Loucy (cell line): ENCODE data around the gene MACF1.

Experiments
- H2AFZ ChIP-seq: fragments of 200-600 bp; sonication (generic); 2 replicates; pipeline ENCODE4 v1.6.0; 2016; ENCODE audit warnings: antibody characterized with exemption, mild to moderate bottlenecking, low read length, moderate library complexity
- H3F3A ChIP-seq: fragments of 200-600 bp; 2 replicates; pipeline ENCODE4 v1.6.0; 2016; ENCODE audit warnings: antibody characterized with exemption, low read depth, mild to moderate bottlenecking
- H3K27me3 ChIP-seq: fragments of 200-600 bp; sonication (generic); 2 replicates; pipeline ENCODE4 v1.6.1; 2014; ENCODE audit warnings: low read length, mild to moderate bottlenecking; ENCODE audit not compliant: insufficient read depth, poor library complexity, severe bottlenecking
- H3K36me3 ChIP-seq: fragments of 200-600 bp; sonication (generic); 2 replicates; pipeline ENCODE4 v1.6.1; 2016; ENCODE audit warnings: low read length; ENCODE audit not compliant: insufficient read depth
- H3K4me1 ChIP-seq: fragments of 200-600 bp; sonication (generic); 2 replicates; pipeline ENCODE4 v1.5.1; 2014; ENCODE audit warnings: low read length, mild to moderate bottlenecking; ENCODE audit not compliant: insufficient read depth, poor library complexity, severe bottlenecking
- H3K4me2 ChIP-seq: fragments of 200-600 bp; sonication (generic); 2 replicates; pipeline ENCODE4 v1.6.0; 2014; ENCODE audit warnings: antibody characterized with exemption, low read length, low read depth, mild to moderate bottlenecking; ENCODE audit not compliant: poor library complexity, severe bottlenecking
- H3K4me3 ChIP-seq: fragments of 200-600 bp; sonication (generic); 2 replicates; pipeline ENCODE4 v1.5.1; 2014; ENCODE audit warnings: low read length, mild to moderate bottlenecking, mixed read lengths; ENCODE audit not compliant: poor library complexity, severe bottlenecking
- H3K79me2 ChIP-seq: fragments of 200-600 bp; sonication (generic); 2 replicates; pipeline ENCODE4 v1.6.1; 2014; ENCODE audit warnings: low read length; ENCODE audit not compliant: insufficient read depth
- H3K9ac ChIP-seq: fragments of 200-600 bp; sonication (generic); 2 replicates; pipeline ENCODE4 v1.6.0; 2014; ENCODE audit warnings: mild to moderate bottlenecking, low read depth, low read length, moderate library complexity; ENCODE audit not compliant: poor library complexity, severe bottlenecking
- H3K9me2 ChIP-seq: fragments of 200-600 bp; sonication (generic); replicated peaks from 2 replicates; pipeline ENCODE4 v1.6.1; 2016; ENCODE audit warnings: low read depth, low read length, mixed read lengths
- H3K9me3 ChIP-seq: fragments of 200-600 bp; sonication (generic); 2 replicates; pipeline ENCODE4 v1.6.1; 2014; ENCODE audit warnings: mild to moderate bottlenecking, antibody characterized with exemption, low read length, low read depth; ENCODE audit not compliant: insufficient read depth
- H4K20me1 ChIP-seq: fragments of 200-600 bp; sonication (generic); 2 replicates; pipeline ENCODE4 v1.6.0; 2014; ENCODE audit warnings: antibody characterized with exemption, low read length, mild to moderate bottlenecking; ENCODE audit not compliant: insufficient read depth, poor library complexity, severe bottlenecking
- EZH2phosphoT487 ChIP-seq: fragments of 200-600 bp; IDR thresholded peaks from 2 replicates; pipeline ENCODE4 v1.6.1; 2018; ENCODE audit warnings: antibody characterized with exemption, mild to moderate bottlenecking, moderate library complexity, borderline replicate concordance
- TF ChIP-seq, protein P1 (sequence below): fragments of 200-600 bp; sonication (generic); conservative IDR thresholded peaks from 2 replicates; pipeline ENCODE4 v1.5.1; 2014; ENCODE audit warnings: mild to moderate bottlenecking, antibody characterized with exemption, low read length

The MACF1 gene

GRCh38 chr1:39272027-39272797, 67.7 kb downstream of the MACF1 start:
- H3K4me2 ChIP-seq = no peak overlapping the region
- peaks cover 93% of the 10 kb centered on the region for H3K79me2 ChIP-seq
- H3K27me3 ChIP-seq = no peaks in the 10 kb centered on the region
- H3K9ac ChIP-seq = no peak overlapping the region
- peaks cover 40% of the 10 kb centered on the region for H3K4me1 ChIP-seq
- peaks cover 30% of the 10 kb centered on the region; the same call in 1 of the 2 replicates for H3K36me3 ChIP-seq
- no peaks in the 10 kb centered on the region; the same call in 1 of the 2 replicates for H3F3A ChIP-seq
- no peaks in the 10 kb centered on the region for H3K9me2 ChIP-seq
- H2AFZ ChIP-seq = no peak overlapping the region
- H3K9me3 ChIP-seq = no peaks in the 10 kb centered on the region
- H4K20me1 ChIP-seq = peaks cover 75% of the 10 kb centered on the region
- H3K4me3 ChIP-seq = no peak overlapping the region
- TF ChIP-seq, protein P1, sequence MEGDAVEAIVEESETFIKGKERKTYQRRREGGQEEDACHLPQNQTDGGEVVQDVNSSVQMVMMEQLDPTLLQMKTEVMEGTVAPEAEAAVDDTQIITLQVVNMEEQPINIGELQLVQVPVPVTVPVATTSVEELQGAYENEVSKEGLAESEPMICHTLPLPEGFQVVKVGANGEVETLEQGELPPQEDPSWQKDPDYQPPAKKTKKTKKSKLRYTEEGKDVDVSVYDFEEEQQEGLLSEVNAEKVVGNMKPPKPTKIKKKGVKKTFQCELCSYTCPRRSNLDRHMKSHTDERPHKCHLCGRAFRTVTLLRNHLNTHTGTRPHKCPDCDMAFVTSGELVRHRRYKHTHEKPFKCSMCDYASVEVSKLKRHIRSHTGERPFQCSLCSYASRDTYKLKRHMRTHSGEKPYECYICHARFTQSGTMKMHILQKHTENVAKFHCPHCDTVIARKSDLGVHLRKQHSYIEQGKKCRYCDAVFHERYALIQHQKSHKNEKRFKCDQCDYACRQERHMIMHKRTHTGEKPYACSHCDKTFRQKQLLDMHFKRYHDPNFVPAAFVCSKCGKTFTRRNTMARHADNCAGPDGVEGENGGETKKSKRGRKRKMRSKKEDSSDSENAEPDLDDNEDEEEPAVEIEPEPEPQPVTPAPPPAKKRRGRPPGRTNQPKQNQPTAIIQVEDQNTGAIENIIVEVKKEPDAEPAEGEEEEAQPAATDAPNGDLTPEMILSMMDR = no peak
- no peak for TF ChIP-seq EZH2phosphoT487

DNA sequence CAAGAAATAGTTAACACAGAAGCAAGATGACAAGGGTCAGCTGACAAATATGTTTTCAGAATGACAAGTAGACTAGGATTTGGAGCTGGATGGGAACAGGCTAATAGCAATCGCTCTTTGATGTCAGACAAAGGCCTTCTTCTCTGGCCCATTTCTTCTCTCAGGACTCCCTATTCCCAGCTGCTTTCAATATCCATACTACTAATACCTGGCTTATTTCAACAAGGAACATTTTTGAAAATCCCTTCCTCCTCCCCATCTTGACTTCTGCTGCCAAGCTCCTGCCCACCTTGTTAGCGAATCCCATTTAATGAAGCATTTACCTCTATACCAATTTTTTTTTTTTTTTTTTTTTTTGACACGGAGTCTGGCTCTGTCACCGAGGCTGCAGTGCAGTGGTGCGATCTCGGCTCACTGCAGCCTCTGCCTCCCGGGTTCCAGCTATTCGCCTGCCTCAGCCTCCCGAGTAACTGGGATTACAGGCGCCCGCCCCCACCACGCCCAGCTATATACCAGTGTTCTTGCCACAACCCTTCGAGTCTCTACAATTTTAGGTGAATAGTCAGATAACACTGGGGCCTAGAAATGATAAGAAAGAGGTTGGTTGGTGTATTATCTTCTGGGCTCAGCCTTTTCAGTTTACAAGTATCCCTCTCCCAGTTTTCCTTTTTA, 68.4 kb downstream of the MACF1 start:
- Histone ChIP-seq H4K20me1 (peaks cover 76% of the 10 kb centered on the region), H3K36me3 (peaks cover 34% of the 10 kb centered on the region; the same call in 1 of the 2 replicates), H3K79me2 (peaks cover 92% of the 10 kb centered on the region), H3K9me2 (no peaks in the 10 kb centered on the region), H3K4me2 (no peak overlapping the region), H3K4me1 (peaks cover 39% of the 10 kb centered on the region), H3K9ac (no peak overlapping the region), H3K4me3 (no peak overlapping the region), H3K9me3 (no peaks in the 10 kb centered on the region), H3F3A (no peaks in the 10 kb centered on the region; the same call in 1 of the 2 replicates), H3K27me3 (no peaks in the 10 kb centered on the region), H2AFZ (no peak overlapping the region)
- no peak for TF ChIP-seq EZH2phosphoT487
- TF ChIP-seq, protein P1 = no peak

DNA sequence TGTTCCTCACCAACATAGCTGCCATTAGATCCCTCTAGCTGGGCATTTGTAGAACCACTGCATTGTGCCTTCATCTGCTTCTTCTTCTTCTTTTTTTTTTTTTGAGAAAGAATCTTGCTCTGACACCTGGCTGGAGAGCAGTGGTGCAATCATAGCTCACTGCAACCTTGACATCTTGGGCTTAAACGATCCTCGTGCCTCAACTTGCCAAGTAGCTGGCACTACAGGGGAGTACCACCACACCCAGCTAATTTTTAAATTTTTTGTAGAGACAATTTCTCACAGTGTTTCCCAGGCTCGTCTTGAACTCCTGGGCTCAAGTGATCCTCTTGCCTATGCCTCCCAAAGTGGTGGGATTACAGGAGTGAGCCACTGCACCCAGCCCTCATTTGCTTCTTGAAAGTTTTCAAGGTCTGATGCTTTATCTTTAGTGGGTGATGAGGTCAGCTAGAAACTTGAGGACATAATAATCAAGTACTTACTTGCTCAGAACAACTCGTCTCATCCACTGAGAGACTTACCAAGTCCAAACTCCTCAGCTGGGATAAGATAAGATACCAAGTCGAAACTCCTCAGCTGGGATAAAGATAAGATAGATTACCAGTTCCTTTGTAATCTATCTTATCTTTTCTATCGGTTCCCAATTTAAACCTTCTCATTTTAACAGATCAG, 71.5 kb downstream of the MACF1 start:
- H3K4me1 ChIP-seq = peaks cover 10% of the 10 kb centered on the region
- H4K20me1 ChIP-seq = peaks cover 69% of the 10 kb centered on the region
- no peaks in the 10 kb centered on the region for H3K9me3 ChIP-seq
- H3K4me2 ChIP-seq = no peak overlapping the region
- no peak overlapping the region for H3K4me3 ChIP-seq
- H3F3A ChIP-seq = no peaks in the 10 kb centered on the region
- H3K36me3 ChIP-seq = peaks cover 20% of the 10 kb centered on the region; the same call in 1 of the 2 replicates
- no peaks in the 10 kb centered on the region for H3K9me2 ChIP-seq
- peaks cover 91% of the 10 kb centered on the region for H3K79me2 ChIP-seq
- no peak overlapping the region for H2AFZ ChIP-seq
- H3K9ac ChIP-seq = no peak overlapping the region
- TF ChIP-seq, protein P1 = no peak
- no peak for TF ChIP-seq EZH2phosphoT487
- H3K27me3 ChIP-seq = no peaks in the 10 kb centered on the region
